ENCODE results near the gene CLRN1. TPM values are rescaled to one million over a fixed set of nuclear protein-coding genes. Genes with fewer than 3 reads are reported as not detected.

The CLRN1 gene
- total RNA-seq, 1 donor from 2014 or later, result not detected

DNA sequence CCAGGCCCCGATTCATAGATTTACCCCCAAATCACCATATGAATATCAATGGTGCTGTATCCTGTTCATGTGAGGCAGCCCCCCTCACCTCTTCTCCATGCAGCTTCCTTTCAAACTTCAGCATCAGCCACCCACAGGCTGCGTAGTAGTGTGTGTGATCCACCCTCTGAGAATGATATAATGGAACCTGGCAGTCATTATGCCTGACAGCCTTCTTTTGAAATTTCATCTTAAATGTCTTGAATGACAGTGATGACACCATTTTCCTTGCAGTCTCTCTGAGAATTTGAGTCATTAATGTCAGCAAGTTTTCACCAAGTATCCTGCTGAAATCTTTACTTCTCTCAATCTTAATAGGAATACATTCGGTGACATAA, 3.5 kb upstream of the CLRN1 start:
- no peak for DNase-seq (ENCODE audit: low spot score)

DNA sequence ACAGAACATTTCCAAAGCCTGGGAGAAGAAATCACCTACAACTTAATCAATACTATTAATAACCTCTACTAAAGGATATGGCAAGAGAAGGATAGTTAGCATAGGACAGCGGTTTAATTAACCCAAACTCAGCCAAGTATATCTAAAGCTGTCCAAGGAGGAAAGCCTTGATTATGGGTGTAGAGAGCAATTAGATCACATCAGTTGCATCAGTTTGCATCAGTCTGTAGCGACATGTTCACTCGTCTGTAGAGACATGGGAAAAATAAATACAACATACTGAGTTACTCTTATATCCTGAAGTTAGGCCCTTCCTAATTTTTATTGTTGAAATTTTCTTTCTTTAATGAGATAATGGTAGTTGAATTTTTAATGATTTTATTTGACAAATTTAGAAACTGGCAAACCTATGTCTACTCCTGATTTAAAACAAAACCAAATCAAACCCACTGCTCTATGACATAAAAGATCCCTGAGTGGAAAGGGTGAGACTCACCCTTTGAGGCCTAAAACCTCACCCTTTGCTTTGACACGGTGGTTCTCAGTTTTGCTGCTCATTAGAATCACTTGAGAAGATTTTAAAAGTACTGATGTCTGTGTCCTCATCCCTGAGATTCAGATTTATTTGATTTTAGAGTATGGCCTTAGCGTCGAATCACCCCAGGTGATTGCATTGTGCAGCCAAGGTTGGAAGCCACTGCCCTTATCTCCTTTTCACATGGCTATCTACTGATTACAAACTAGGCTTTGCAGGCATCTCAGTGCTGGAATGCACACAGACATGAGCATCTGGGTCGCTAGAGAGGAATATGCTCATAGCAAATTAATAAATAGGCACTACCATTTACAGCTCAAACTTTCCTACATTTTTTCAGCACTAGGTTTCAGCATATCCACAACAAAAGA, 2.8 kb upstream of the CLRN1 start:
- DNase-seq (ENCODE audit: low spot score), result no peak

DNA sequence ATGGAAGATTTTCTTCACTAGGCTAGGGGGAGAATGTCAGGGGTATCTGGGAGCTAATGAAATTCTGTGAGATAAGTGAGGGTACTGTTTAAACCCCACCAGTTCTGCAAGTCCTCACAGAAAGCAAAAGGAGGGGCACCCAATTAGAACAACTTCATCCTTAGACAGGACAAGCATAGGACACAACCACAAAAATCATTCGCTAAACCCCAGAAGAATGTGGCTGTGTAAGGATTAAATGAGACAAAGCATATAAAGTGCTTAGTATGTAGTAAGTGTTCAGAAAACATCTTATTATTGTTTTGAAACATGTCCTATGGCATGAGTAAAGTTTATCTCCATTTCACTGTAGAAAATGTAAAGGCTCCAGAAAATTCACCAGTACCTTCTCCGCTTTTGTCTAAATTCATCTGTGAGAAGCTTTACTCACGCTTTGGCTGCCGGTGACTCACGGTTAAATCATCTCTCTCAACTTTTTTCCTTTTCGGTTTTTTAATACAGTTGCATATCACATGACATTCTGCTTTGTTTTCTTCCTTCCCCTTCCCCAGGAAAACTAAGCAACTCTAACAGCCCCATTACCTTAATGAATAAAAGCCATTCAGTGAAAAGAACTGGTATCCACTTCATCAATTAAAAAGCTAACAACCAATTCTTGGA, 1.7 kb downstream of the CLRN1 start:
- DNase-seq (ENCODE audit: low spot score), result no peak

DNA sequence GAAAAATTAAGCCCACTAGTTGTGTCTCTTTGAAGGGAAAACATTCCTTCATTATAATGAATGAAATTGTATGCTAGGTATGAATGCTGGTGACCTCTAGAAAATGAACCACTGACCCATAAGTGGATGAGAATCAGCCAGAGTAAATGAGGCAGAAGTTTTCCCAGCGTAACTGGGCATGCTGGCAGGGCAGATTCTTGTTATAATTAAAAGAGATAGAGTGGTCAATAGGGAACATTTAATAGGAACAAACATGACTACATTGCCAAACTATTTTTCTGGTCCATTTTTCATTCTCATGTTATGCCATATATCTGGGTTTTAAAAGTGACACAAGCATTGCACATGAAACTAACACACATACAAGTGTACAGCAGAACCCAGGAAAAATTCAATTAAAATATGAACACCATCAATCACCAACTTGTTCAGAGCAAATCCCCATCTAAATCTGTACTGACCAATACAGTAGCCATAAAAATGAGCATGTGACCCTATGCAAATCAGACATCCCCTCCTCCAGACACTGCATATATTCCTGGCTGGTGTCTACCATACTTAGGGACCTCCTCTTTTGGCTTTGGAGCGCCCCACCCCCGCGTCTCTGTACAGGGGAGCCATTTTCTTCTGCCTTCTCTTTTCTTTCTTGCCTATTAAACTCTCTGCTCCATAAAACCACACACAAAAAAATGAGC, 4.0 kb downstream of the CLRN1 start:
- no peak for DNase-seq (ENCODE audit: low spot score)

DNA sequence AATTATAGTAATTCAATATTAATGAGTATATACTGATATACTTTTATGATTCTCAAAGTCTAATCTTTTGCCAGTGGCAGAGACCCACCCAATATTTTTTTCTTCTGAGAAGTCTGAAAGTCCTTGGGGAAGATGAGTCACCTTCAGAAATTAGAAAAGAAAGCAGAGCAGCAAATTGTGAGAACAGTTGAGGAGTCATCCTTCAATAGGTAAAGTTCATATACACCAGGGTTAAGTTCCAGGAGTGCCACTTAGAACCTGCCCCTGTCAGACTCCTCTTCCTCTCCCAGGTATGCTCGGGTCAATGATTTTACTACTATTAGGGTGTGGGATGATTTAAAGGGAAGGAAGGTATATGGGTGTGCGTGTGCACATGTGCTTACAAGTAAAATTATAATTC, 7.1 kb downstream of the CLRN1 start:
- no peak for DNase-seq (ENCODE audit: low spot score)

DNA sequence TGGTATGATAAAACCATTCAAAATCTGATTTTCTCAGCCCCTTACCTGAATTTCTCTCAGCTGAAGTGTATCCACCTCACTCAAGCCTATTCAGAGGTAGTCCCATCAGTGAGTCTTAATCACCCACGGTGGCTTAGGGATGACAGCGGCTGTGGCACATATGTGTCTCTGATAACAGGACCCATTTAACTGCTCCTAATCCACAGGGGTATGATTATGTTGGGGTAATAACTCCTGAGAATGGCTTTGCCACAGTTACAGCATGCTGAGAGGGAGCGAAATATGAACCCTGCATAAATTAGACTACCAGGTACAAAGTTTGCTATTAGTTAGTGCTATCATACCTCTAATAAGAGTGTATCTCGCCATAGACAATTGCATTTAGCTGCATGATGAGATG, 10.6 kb downstream of the CLRN1 start:
- no peak for DNase-seq (ENCODE audit: low spot score)

DNA sequence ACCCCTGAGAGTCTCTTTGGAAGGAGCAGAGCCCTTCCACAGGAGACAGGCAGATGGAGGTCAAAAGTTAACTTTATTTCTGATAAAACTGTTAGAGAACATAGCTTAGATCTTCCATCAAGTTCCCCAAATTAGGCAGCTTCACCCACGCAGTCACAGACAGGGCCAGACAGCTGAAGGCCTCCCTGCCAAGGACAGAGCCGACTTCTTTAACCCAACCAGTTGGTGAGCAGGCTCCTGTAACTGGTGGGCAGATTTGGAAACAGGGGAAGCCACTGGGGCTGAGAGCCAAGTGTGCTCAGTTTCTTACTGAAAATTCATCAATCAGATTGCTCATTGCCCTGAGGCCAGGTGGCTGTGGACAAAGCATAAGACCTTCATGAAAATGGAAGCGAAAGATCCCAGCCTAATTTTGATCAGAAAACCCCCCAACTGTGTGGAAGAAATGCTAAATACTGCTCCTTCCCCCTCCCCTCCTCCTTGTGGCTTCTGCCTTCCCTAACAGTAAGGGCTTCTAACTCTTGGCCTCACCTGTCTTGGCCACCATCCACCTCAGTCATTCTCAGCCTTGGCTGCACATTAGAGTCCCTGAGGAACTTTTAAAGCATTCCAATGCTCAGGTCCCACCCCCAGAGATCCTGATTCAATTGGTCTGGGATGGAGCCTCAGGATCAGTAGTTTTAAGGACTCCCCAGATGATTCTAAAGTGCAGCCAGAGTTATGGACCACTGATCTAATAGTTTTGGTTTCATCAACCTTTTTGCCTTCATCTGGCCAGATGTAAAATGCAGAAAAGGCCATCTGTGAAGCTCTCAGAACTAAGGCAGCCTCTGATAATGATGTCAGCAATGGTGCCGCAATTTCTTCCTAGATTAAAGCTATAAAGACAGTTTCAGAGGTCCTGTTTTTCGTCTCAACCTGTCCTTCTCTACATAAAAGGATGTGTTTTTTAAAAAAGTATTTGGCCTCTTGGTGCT, 11.5 kb downstream of the CLRN1 start:
- DNase-seq (ENCODE audit: low spot score), result no peak

DNA sequence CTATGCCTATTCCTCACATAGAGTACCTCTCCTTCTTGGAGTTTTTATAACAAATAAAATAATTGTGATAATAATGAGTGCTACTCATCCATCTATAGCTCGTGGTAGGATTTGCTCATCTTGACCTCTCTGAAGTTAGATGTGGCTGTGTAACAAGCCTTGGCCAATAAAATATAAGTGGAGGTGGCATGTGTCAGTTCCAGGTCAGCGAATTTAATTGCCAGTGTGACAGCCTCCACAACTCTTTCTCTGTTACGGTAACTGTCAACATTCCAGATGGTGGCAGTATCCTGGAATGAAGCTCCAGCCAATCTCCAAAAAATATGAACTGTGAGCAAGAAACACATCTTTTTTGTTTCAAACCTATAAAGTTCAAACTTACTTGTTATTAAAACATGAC, 13.8 kb downstream of the CLRN1 start:
- no peak for DNase-seq (ENCODE audit: low spot score)

DNA sequence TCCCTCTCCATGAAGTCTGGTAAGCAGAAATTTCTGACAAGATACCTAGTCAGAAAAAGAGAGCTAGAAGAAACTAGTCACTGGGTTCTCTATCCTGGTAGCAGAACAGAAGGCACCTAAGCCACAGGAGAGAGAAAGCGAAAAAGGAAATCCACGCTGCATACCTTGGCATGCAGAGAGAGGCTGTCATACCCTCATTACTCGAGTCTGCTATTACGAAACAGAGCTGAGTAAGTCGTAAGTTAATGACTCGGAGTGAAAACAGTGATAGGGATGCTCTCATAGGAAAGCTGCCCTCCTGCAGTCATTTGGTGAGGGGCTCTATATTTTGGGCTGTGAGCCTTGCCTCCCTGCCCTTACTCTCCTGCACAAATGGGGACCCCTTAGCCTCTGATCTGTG, 16.2 kb downstream of the CLRN1 start:
- no peak for DNase-seq (ENCODE audit: low spot score)

DNA sequence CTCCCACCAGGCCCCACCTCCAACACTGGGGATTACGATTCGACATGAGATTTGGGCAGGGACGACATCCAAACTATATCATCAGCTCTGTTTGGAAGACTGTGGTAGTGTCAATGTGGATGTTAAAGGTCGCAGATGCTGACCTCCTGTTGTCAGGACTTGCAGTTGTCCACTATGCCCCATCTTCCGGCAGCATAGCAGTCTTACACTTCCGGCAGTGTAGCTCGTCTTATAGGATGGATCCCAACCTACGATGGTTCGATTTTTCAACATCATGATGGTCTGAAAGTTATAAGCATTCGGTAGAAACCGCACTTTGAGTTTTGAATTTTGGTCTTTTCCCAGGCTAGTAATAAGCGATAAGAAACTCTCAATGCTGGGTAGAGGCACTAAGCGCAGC, 20.6 kb downstream of the CLRN1 start:
- DNase-seq (ENCODE audit: low spot score), result no peak

DNA sequence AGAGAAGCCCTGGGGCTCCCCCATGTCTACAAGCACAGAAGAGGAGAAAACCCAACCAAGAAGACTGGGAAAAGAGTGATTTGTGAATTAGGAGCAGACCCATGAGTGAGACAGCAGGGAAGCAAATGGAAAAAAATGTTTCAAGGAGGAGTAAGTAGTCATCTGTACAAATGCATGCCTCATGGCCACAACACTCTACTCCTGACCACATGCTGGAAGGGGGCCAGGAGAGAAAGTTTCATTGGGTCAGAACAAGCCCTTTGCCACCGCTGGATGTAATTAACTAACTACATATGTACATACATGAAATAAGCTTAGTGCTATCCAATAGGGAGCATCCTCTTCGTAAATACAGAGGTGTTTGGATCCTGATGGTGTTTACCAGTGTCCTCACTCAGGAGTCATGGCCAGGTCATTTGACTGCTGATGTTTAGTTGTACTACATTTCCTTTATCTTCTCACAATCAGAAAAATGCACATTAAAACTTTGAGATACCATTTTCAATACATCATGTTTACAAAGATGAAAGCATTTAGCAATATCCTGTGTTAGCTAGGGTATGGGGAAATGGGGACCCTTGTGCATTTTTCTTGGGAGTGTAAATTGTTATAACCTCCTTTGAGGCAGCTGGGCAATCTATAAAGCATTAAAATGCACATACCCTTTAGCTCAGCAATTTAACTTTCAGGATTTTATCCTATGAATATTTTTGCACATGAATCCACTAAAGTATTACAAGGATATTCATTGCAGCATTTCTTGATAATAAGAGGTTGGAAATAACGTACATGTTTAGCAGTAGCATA, 27.1 kb downstream of the CLRN1 start:
- DNase-seq (ENCODE audit: low spot score), result no peak

DNA sequence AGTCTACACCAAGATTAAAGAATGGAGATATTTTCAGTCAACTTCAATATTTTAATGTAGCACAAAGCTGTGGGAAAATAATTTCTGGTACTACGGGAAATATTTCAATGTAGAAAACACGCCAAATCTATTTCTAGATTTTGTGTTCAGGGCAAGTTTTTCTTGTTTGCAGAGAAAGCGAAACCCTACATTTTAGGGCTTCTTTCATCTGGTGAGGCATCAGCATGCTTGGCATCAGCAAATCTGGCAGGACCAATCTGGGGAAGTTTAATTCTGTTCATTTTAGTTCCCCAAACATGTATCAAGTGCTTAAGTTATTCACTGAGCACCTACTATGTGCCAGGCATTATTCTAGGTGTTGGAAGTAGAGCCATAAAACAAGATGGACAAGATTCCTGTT, 30.3 kb downstream of the CLRN1 start:
- no peak for DNase-seq (ENCODE audit: low spot score)

DNA sequence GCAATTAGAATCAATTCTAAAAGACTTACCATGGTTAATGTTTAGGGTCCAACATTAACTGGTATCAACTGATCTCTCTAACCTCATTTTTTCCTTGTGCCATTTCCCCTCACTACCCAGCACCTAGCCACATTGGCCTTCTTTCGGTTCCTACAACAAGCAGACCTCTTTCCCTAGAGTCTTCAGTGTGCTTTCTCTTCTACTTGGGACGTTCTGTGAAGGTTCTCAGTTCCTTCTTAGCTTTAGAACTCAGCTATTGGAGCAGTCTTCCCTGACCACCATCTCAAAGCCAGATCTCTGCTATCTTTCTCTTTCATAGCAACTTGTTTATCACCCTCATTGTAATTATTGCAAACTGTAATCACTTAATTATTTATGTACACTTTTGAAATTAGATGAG, 35.8 kb downstream of the CLRN1 start:
- no peak for DNase-seq (ENCODE audit: low spot score)

DNA sequence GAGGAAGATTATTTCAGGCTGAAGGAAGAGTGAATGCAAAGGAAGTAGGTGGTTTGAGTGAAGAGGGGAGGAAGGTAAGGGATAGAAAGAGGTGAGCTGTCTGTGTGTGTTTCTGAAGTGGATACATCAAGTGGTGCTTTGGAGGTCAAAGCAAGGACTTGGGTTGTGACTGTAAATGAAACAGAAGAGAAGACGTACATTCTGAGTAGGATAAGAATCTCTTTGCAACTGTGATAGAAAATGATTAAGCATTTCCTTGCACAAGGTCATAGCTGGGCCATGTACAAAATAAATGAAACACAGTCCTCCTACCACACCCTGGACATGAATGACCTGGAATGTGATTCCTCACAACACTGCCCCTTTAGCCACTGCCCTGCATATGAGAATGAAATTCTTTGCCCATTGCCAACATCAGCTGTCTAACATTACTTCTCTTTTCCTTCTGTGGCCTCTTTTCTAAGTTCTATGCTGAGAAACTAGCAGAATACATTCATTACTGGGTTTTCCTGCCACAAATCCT, 39.0 kb downstream of the CLRN1 start:
- no peak for DNase-seq (ENCODE audit: low spot score)

DNA sequence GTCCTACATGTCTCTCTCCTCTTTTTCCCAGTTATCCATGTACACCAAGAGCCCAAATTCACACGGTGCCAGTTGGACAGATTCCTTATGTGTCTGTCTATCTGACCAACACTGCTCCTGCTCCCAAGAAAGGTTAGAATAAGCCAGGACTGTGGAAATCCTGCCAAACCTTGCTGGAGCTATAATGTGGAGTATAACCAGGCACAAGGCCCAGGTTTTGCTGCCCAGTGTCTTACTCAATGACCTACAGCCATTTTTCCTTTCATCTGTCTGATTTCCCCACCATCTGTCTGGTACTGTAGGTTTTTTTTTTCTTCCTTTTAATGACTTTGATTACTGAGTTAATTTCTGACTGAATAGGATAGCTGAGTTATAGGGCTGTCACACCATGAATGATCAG, 40.8 kb downstream of the CLRN1 start:
- DNase-seq (ENCODE audit: low spot score), result no peak

DNA sequence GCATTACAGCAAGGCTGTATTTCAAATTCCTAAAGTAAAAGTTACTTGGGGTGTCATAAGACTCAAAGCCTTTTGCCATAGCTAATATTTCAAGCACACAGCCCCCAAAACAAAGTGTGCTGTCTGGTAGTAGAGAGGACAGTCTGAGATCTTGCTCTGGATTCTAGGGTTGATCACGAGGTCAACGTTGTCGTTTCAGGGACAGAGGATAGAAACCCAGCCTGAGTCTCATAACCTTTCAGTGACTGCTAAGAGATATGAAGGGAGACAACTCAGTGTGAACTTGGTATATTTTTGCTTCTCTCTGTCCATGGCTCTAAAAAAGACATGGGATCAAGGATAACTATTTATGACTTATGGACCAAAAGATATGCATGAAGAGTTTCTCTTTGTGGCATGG, 41.7 kb downstream of the CLRN1 start:
- no peak for DNase-seq (ENCODE audit: low spot score)

DNA sequence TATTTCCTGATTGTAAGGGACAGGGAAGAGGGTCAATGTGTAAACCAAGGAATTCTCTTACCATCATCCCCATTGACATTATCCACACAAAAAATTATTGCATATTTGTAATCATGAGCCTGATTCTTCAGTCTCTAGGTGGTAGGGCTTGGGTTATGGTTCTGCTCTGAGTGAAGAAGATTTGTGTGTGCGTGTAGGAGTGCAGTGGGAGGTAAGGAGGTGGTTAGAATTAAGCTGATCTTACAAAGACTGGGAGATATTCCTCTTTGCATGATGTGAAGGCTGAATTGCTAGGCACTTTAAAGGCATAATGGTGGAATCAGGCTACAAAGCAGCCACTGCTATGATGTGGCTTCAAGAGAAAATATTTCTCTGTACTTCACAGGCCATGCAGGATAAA, 44.3 kb downstream of the CLRN1 start:
- DNase-seq (ENCODE audit: low spot score), result no peak

DNA sequence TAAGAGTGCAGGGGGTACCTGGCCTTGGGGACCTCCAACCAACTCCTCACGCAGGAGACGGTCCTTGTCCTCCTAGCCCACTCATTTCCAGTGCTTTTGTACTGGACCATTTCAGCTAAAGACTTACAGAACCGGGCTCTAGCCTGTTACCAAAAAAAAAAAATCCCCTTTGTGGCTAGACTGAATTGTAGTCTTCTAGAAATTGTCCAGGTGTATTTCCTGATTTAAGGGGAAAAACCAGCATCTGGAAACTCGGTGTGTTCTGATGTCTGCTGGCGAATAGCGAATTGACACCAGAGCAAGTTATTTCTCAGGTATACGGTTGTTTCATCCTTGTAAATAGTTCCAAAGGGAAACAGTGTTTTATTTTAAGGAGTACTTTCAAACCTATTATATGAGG, 46.2 kb downstream of the CLRN1 start:
- DNase-seq (ENCODE audit: low spot score), result no peak

DNA sequence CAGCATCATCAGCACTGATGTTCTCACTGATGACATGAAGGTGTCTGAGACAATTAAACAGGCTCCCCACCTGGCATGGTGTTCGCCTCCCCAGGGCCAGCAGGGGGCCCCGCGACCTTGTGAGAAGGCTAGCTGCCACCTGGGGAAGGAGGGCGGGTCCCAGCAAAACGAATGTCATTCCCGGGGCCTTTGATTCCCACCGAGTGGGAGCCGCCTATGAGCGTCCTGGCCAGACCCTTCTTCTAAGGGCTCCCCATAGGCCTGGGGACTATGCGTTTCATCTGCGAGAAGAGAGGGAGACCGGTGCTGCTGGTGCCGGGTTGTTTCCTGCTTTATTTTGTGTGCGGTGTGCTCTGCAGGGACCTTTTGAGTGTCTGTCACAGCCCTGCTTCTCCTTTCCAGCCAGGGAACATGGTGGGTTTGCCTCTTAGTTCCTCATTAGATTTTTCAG, 46.8 kb downstream of the CLRN1 start:
- DNase-seq (ENCODE audit: low spot score), result peak; percentile 24

DNA sequence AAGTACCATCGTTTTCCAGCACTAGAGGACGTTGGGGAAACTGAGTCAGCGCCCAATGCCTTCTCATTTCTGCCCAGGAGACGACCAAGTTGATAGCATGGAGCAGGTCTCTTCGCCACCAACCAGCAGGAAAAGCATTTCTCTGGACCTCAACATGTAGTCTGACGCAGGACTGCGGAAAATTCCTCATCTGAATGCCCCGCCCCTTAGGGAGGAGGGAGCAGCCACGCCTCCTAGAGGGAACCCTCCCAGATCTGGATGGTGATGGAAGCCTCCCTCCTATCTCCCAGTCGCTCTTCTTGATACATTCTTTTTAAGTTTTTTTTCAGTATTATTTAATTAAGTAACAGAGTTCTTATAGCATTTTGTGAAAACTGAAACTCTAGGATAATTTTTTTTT, 49.9 kb downstream of the CLRN1 start:
- no peak for DNase-seq (ENCODE audit: low spot score)

All from mucosa of gallbladder (tissue), 1 donor.